Measurements from ENCODE around the gene ANKRD10.

DNA sequence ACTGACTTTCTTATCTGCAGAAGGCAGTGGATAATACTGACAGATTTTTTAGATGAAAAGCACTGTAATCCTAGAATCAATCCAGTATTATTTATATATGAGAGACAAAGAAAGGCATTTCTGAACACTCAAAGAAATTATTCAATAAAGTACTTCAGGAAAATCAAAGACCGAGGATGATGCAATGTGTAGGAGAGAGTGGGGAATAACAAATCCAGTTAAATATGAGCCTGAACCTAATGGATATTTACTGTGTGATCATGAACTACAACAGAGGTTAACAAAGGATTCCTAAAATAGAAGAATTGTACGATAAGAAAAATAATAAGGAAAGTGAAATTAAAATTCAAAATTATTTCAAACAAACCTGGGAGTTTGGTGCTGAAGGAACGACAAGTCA is 69.3 kb downstream of the ANKRD10 start:
- TF ChIP-seq, protein P1, sequence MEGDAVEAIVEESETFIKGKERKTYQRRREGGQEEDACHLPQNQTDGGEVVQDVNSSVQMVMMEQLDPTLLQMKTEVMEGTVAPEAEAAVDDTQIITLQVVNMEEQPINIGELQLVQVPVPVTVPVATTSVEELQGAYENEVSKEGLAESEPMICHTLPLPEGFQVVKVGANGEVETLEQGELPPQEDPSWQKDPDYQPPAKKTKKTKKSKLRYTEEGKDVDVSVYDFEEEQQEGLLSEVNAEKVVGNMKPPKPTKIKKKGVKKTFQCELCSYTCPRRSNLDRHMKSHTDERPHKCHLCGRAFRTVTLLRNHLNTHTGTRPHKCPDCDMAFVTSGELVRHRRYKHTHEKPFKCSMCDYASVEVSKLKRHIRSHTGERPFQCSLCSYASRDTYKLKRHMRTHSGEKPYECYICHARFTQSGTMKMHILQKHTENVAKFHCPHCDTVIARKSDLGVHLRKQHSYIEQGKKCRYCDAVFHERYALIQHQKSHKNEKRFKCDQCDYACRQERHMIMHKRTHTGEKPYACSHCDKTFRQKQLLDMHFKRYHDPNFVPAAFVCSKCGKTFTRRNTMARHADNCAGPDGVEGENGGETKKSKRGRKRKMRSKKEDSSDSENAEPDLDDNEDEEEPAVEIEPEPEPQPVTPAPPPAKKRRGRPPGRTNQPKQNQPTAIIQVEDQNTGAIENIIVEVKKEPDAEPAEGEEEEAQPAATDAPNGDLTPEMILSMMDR (IDR thresholded peaks at IDR 0.05) = no peak
- TF ChIP-seq POLR2A (IDR thresholded peaks at IDR 0.05; ENCODE audit: low read depth) = no peak
